Measurements from ENCODE around the gene ADAM10. TPM values are rescaled to one million over a fixed set of nuclear protein-coding genes. Genes with fewer than 3 reads are reported as not detected.

The ADAM10 gene
- total and polyA plus RNA-seq, 2 of the 8 experiments (the other 6 are each of a cell fraction or from before 2014, with no cell fraction given), result 46.5 to 163 TPM

DNA sequence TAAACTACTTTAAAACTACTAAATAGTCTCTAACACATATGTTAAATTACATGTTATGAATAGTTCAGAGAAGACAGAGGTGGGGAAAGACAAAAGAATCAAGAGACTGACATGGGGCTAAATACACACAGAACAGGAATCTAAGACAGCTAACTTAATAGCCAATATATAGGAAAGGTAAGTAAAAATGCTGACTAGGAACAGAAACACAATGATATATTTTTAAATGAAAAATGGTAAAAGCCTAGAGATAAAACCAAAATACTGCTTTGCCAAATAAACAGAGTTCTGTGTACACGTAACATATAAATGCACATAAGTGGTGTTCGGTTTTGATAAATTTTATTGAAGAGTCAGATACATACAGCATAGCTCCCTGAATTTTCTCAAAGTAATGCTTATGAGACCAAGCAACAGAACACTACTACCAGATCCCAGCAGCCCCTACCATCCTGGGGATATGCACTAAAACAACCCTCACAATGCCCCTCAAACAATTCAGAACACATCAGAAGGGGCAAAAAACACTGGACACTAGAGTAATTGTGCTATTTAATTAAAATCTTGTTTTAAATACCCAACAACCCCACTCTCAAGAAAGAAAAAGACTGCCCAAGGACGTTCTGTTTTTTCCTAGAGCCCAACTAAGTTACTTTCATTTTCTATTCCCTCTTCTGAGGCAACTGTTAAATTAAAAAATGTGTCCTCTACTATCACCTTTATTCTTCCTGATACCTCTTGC is 121.1 kb downstream of the ADAM10 start (continued):
- TF ChIP-seq GTF2F1 (IDR thresholded peaks at IDR 0.05; ENCODE audit: borderline replicate concordance, low read depth, low read length), result no peak
- no peak for TF ChIP-seq BRCA1 (IDR thresholded peaks at IDR 0.05; ENCODE audit: low read depth, low read length)
- TF ChIP-seq TCF12 (IDR thresholded peaks at IDR 0.05; ENCODE audit: low read depth, low read length), result no peak
- no peak for TF ChIP-seq YY1 (IDR thresholded peaks at IDR 0.05; ENCODE audit: low read depth, low read length)
- no peak for TF ChIP-seq TAF7 (optimal IDR thresholded peaks at IDR 0.05; ENCODE audit: borderline replicate concordance, low read depth, low read length)
- TF ChIP-seq CTCF (IDR thresholded peaks at IDR 0.05; ENCODE audit: control extremely low read depth in 1 of 3, insufficient read depth in 1 of 3, low read depth in 1 of 3, low read length in 3 of 3), result no peak
- TF ChIP-seq JUND (IDR thresholded peaks at IDR 0.05; ENCODE audit: low read length), result no peak

All from H1 (cell line).